SK-N-MC (cell line): Measurements from ENCODE around the gene RAB8A.

ENCODE experiments used
- EZH2 ChIP-seq: fragments of 200-600 bp; sonication (generic); IDR thresholded peaks from one replicate; pipeline ENCODE4 v1.6.1; 2017; ENCODE audit warnings: antibody characterized with exemption
- FOXP2 ChIP-seq: optimal IDR thresholded peaks from 2 replicates; pipeline ENCODE3; 2011; ENCODE audit warnings: mild to moderate bottlenecking, moderate library complexity; ENCODE audit not compliant: insufficient read depth; ENCODE audit errors: extremely low read length, control extremely low read depth
- POLR2AphosphoS5 ChIP-seq: IDR thresholded peaks from 2 replicates; pipeline ENCODE4 v1.6.1; 2012; ENCODE audit warnings: mild to moderate bottlenecking, low read depth, low read length, borderline replicate concordance

GRCh38 chr19:16124953-16125352 lies 13.3 kb downstream of the RAB8A start:
- no peak for TF ChIP-seq EZH2
- no peak for TF ChIP-seq POLR2AphosphoS5
- TF ChIP-seq FOXP2, result no peak
